Parathyroid adenoma (tissue), 2 donors: Measurements from ENCODE around the gene USH2A.

Experiments used
- H2AFZ ChIP-seq: fragments of 300-600 bp; sonication (generic); one replicate; pipeline ENCODE4 v1.7.0; 2017; ENCODE audit warnings: antibody characterized with exemption, mild to moderate bottlenecking
- H3K27ac ChIP-seq: fragments of 300-600 bp; sonication (generic); one replicate; pipeline ENCODE4 v1.7.0; 2017
- H3K27me3 ChIP-seq: fragments of 300-600 bp; sonication (generic); one replicate; pipeline ENCODE4 v1.7.0; 2017; ENCODE audit warnings: low read length; ENCODE audit not compliant: control insufficient read depth, insufficient read depth
- H3K36me3 ChIP-seq: fragments of 300-600 bp; sonication (generic); one replicate; pipeline ENCODE4 v1.7.0; 2017; ENCODE audit warnings: low read length; ENCODE audit not compliant: control insufficient read depth, insufficient read depth
- H3K4me1 ChIP-seq: fragments of 300-600 bp; sonication (generic); one replicate; pipeline ENCODE4 v1.7.0; 2017; ENCODE audit warnings: control low read depth
- H3K4me2 ChIP-seq: fragments of 300-600 bp; sonication (generic); one replicate; pipeline ENCODE4 v1.7.0; 2017; ENCODE audit warnings: low read length
- H3K4me3 ChIP-seq: fragments of 300-600 bp; sonication (generic); one replicate; pipeline ENCODE4 v1.7.0; 2017; ENCODE audit warnings: low read depth, low read length
- H3K79me2 ChIP-seq: fragments of 300-600 bp; sonication (generic); one replicate; pipeline ENCODE4 v1.7.0; 2017; ENCODE audit warnings: control low read depth
- H3K9ac ChIP-seq: fragments of 300-600 bp; sonication (generic); one replicate; pipeline ENCODE4 v1.7.0; 2017; ENCODE audit warnings: mild to moderate bottlenecking
- H3K9me3 ChIP-seq: fragments of 300-600 bp; sonication (generic); one replicate; pipeline ENCODE4 v1.7.0; 2017; ENCODE audit warnings: low read length; ENCODE audit not compliant: control insufficient read depth
- TF ChIP-seq, protein P1 (sequence below): fragments of 300-600 bp; sonication (generic); IDR thresholded peaks from one replicate; pipeline ENCODE4 v1.7.0; 2017; ENCODE audit warnings: antibody characterized with exemption, mild to moderate bottlenecking
- donor health status: primary hyperparathyroidism.

Gene USH2A

DNA sequence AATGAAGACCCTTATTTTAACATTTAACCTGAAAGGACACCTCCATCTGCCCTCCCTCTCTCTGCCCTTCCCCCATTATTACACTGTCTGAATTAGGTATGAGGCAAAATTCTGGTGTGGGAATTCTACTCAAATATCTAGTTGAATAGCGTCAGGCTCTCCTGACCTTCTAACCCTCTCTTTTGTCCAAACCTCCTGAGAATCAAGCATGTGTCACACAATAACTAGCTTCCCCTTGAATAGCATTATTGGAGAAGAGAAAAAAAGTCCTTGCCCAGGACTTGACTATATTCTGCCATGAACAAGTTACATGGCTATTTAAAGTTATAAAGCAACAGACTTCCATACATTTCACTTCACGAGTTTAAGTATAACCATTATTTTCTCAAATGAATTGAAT is 35.5 kb downstream of the USH2A start:
- H3K4me3 ChIP-seq = no peak overlapping the region
- no peaks in the 10 kb centered on the region for H3K9me3 ChIP-seq
- TF ChIP-seq, protein P1, sequence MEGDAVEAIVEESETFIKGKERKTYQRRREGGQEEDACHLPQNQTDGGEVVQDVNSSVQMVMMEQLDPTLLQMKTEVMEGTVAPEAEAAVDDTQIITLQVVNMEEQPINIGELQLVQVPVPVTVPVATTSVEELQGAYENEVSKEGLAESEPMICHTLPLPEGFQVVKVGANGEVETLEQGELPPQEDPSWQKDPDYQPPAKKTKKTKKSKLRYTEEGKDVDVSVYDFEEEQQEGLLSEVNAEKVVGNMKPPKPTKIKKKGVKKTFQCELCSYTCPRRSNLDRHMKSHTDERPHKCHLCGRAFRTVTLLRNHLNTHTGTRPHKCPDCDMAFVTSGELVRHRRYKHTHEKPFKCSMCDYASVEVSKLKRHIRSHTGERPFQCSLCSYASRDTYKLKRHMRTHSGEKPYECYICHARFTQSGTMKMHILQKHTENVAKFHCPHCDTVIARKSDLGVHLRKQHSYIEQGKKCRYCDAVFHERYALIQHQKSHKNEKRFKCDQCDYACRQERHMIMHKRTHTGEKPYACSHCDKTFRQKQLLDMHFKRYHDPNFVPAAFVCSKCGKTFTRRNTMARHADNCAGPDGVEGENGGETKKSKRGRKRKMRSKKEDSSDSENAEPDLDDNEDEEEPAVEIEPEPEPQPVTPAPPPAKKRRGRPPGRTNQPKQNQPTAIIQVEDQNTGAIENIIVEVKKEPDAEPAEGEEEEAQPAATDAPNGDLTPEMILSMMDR = no peak
- H3K4me1 ChIP-seq = no peaks in the 10 kb centered on the region
- H3K4me2 ChIP-seq = no peak overlapping the region
- H2AFZ ChIP-seq = no peak overlapping the region
- no peaks in the 10 kb centered on the region for H3K79me2 ChIP-seq
- H3K27ac ChIP-seq = no peak overlapping the region
- H3K27me3 ChIP-seq = no peaks in the 10 kb centered on the region
- H3K9ac ChIP-seq = no peak overlapping the region
- no peaks in the 10 kb centered on the region for H3K36me3 ChIP-seq

DNA sequence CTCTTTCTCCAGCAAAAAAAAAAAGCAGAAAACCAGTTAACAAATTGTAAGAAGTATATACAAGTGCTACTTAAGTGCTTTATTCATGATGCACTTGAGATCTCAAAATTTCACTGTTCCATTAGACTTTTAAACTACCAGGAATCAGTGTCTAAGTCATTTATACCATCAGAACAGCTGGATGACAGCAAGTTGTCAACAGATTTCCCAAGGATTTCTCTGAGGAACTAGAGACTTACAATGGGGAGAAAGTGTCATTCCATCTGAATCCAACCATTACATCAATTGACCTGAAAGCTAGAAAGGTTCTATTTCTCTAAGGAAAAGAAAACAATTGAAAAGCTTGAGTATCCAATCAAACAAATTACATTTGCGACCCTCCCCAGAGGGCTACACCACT is 43.8 kb downstream of the USH2A start:
- Histone ChIP-seq H3K4me1 (no peaks in the 10 kb centered on the region), H3K4me3 (no peak overlapping the region), H3K9ac (no peak overlapping the region), H2AFZ (no peak overlapping the region), H3K27ac (no peak overlapping the region), H3K9me3 (no peaks in the 10 kb centered on the region), H3K4me2 (no peak overlapping the region), H3K79me2 (no peaks in the 10 kb centered on the region), H3K36me3 (no peaks in the 10 kb centered on the region), H3K27me3 (no peaks in the 10 kb centered on the region)
- TF ChIP-seq, protein P1 = no peak

DNA sequence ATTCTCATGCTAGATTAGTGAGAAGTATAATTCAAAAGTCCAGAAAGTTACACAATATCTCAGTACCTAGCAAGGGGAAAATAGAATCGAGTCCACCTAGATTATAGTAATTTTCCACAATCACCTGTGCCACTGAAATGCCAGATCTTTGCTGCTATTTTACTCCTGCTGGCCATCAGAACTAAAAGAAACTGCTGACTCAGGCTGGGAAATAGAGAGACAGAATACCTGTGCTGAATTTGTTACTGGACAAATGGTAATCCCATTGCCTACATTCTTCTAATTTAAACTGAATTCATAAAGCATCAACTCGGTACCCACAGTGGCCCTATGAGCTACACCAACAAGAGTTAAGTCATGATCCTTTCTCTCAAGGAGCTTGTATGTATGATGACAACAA is 55.0 kb downstream of the USH2A start:
- Histone ChIP-seq H3K9me3 (no peaks in the 10 kb centered on the region), H3K36me3 (no peaks in the 10 kb centered on the region), H3K79me2 (no peaks in the 10 kb centered on the region), H3K4me2 (no peak overlapping the region), H2AFZ (no peak overlapping the region), H3K9ac (no peak overlapping the region), H3K27me3 (no peaks in the 10 kb centered on the region), H3K27ac (no peak overlapping the region), H3K4me1 (no peaks in the 10 kb centered on the region), H3K4me3 (no peak overlapping the region)
- TF ChIP-seq, protein P1 = no peak

DNA sequence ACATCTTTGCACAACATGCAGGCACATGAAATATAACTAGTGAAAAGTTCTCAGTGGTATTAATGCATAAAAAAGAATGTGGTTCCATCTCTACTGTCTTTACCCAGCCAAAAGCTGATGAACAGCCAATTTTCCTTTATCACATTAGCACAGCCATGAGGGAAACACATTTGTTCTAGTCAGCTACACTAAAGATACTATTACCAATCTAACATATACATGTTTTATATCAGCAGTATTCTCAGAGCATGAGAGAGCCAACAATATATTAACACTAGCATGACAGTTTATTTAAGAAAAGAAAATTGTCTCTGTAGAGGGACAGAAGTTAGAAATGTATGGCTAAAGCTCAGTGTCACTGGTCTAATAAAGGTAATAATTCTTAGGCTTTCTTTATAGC is 56.3 kb downstream of the USH2A start:
- TF ChIP-seq, protein P1 = no peak
- Histone ChIP-seq H3K4me1 (no peaks in the 10 kb centered on the region), H2AFZ (no peak overlapping the region), H3K4me2 (no peak overlapping the region), H3K36me3 (no peaks in the 10 kb centered on the region), H3K9me3 (no peaks in the 10 kb centered on the region), H3K27ac (no peak overlapping the region), H3K27me3 (no peaks in the 10 kb centered on the region), H3K4me3 (no peak overlapping the region), H3K9ac (no peak overlapping the region), H3K79me2 (no peaks in the 10 kb centered on the region)

DNA sequence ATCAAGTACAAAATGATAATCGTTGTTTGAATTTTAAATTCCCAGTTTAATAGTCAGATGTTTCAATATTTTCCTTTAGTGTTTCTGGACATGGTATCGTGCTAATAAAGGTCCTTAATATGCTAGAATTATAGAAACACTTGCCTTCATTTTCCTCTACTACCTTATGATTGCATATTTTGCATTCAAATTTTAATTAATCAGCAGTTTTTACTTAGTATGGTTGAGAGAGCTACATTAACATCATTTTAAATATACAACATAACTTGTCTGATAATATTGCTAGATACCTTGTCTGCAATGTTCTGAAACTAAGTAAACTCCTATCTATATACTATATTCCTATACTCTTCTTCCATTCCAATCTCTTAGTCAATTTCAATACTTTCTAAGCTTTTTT is 66.3 kb downstream of the USH2A start:
- TF ChIP-seq, protein P1 = no peak
- Histone ChIP-seq H2AFZ (no peak overlapping the region), H3K4me2 (no peak overlapping the region), H3K36me3 (no peaks in the 10 kb centered on the region), H3K27ac (no peak overlapping the region), H3K9ac (no peak overlapping the region), H3K4me3 (no peak overlapping the region), H3K79me2 (no peaks in the 10 kb centered on the region), H3K9me3 (no peaks in the 10 kb centered on the region), H3K4me1 (no peaks in the 10 kb centered on the region), H3K27me3 (no peaks in the 10 kb centered on the region)
